ENCODE data around the gene CD177. TPM values are rescaled to one million over a fixed set of nuclear protein-coding genes. Genes with fewer than 3 reads are reported as not detected.
"Not testable (repeated sequence)": the region's sequence is repeated elsewhere in the genome, so short reads cannot be mapped to it uniquely, and the experiment has no call there.

The CD177 gene
- total and polyA plus RNA-seq, 5 donors from 2014 or later, result 0.29 to 0.36 TPM; not detected in 3

GRCh38 chr19:43313711-43314495 lies 39.6 kb upstream of the CD177 start:
- H3K4me3 ChIP-seq (ENCODE audit: low read depth, low read length), result no peak overlapping the region
- no peaks in the 10 kb centered on the region for H3K9me3 ChIP-seq (ENCODE audit: control insufficient read depth in 2 of 2, low read length in 2 of 2)
- no peaks in the 10 kb centered on the region for H3K27me3 ChIP-seq (ENCODE audit: control insufficient read depth, insufficient read depth, low read length)
- Mint-ChIP-seq H3K4me3 (no peak overlapping the region), H3K9me3 (peaks cover 0 to 4% (median 0%) of the 10 kb centered on the region in 7 donors), H3K27ac (no peak overlapping the region), H3K4me1 (no peaks in the 10 kb centered on the region), H3K36me3 (no peaks in the 10 kb centered on the region), H3K27me3 (peaks cover 12% of the 10 kb centered on the region)
- no peak for DNase-seq
- H3K4me1 ChIP-seq (ENCODE audit: control insufficient read depth, insufficient read depth, low read length, poor library complexity, severe bottlenecking), result no peaks in the 10 kb centered on the region
- ATAC-seq (ENCODE audit: low read depth in 2 of 2), result no peak
- H3K27ac ChIP-seq (ENCODE audit: insufficient read depth, low read length, poor library complexity, severe bottlenecking), result no peak overlapping the region
- no peaks in the 10 kb centered on the region for H3K36me3 ChIP-seq (ENCODE audit: control insufficient read depth, insufficient read depth, low read length)

- Histone ChIP-seq H3K36me3 (ENCODE audit: control insufficient read depth, insufficient read depth, low read length) (no peaks in the 10 kb centered on the region), H3K4me3 (ENCODE audit: low read depth, low read length) (no peak overlapping the region), H3K27ac (ENCODE audit: insufficient read depth, low read length, poor library complexity, severe bottlenecking) (no peak overlapping the region), H3K27me3 (ENCODE audit: control insufficient read depth, insufficient read depth, low read length) (no peaks in the 10 kb centered on the region), H3K9me3 (ENCODE audit: control insufficient read depth in 2 of 2, low read length in 2 of 2) (no peaks in the 10 kb centered on the region), H3K4me1 (ENCODE audit: control insufficient read depth, insufficient read depth, low read length, poor library complexity, severe bottlenecking) (no peaks in the 10 kb centered on the region)
- Mint-ChIP-seq H3K4me1 (no peaks in the 10 kb centered on the region), H3K36me3 (no peaks in the 10 kb centered on the region), H3K27me3 (peaks cover 12% of the 10 kb centered on the region), H3K9me3 (peaks cover 0 to 4% (median 0%) of the 10 kb centered on the region in 7 donors), H3K4me3 (no peak overlapping the region), H3K27ac (no peak overlapping the region)
- ATAC-seq (ENCODE audit: low read depth in 2 of 2), result no peak
- no peak for DNase-seq
Measured at GRCh38 chr19:43315851-43316250, 37.6 kb upstream of the CD177 start.

- no peaks in the 10 kb centered on the region for H3K4me1 ChIP-seq (ENCODE audit: control insufficient read depth, insufficient read depth, low read length, poor library complexity, severe bottlenecking)
- Mint-ChIP-seq H3K36me3 (no peaks in the 10 kb centered on the region), H3K9me3 (peaks cover 0 to 4% (median 0%) of the 10 kb centered on the region in 7 donors), H3K4me3 (no peak overlapping the region), H3K27me3 (peaks cover 12% of the 10 kb centered on the region), H3K4me1 (no peaks in the 10 kb centered on the region), H3K27ac (no peak overlapping the region)
- H3K9me3 ChIP-seq (ENCODE audit: control insufficient read depth in 2 of 2, low read length in 2 of 2), result no peaks in the 10 kb centered on the region
- no peak for DNase-seq
- no peak overlapping the region for H3K4me3 ChIP-seq (ENCODE audit: low read depth, low read length)
- no peaks in the 10 kb centered on the region for H3K36me3 ChIP-seq (ENCODE audit: control insufficient read depth, insufficient read depth, low read length)
- no peak for ATAC-seq (ENCODE audit: low read depth in 2 of 2)
- H3K27me3 ChIP-seq (ENCODE audit: control insufficient read depth, insufficient read depth, low read length), result no peaks in the 10 kb centered on the region
- H3K27ac ChIP-seq (ENCODE audit: insufficient read depth, low read length, poor library complexity, severe bottlenecking), result no peak overlapping the region
Measured at GRCh38 chr19:43316591-43317319, 36.7 kb upstream of the CD177 start.

- Histone ChIP-seq H3K36me3 (ENCODE audit: control insufficient read depth, insufficient read depth, low read length) (no peaks in the 10 kb centered on the region), H3K4me3 (ENCODE audit: low read depth, low read length) (no peak overlapping the region), H3K4me1 (ENCODE audit: control insufficient read depth, insufficient read depth, low read length, poor library complexity, severe bottlenecking) (no peaks in the 10 kb centered on the region), H3K27ac (ENCODE audit: insufficient read depth, low read length, poor library complexity, severe bottlenecking) (no peak overlapping the region), H3K27me3 (ENCODE audit: control insufficient read depth, insufficient read depth, low read length) (peaks cover 2% of the 10 kb centered on the region), H3K9me3 (ENCODE audit: control insufficient read depth in 2 of 2, low read length in 2 of 2) (no peaks in the 10 kb centered on the region)
- ATAC-seq (ENCODE audit: low read depth in 2 of 2), result no peak
- H3K4me1 Mint-ChIP-seq, result no peaks in the 10 kb centered on the region
- H3K4me3 Mint-ChIP-seq, result no peak overlapping the region
- H3K36me3 Mint-ChIP-seq, result no peaks in the 10 kb centered on the region
- no peak for DNase-seq
- H3K27me3 Mint-ChIP-seq, result peaks cover 7% of the 10 kb centered on the region
- H3K9me3 Mint-ChIP-seq, result peaks cover 0 to 2% (median 0%) of the 10 kb centered on the region in 7 donors
- H3K27ac Mint-ChIP-seq, result no peak overlapping the region
Measured at GRCh38 chr19:43318203-43318602, 35.3 kb upstream of the CD177 start.

GRCh38 chr19:43318796-43319314 lies 34.6 kb upstream of the CD177 start:
- no peaks in the 10 kb centered on the region for H3K36me3 Mint-ChIP-seq
- DNase-seq (no peak), ATAC-seq (ENCODE audit: low read depth in 2 of 2) (no peak)
- H3K9me3 Mint-ChIP-seq, result peaks cover 0 to 2% (median 0%) of the 10 kb centered on the region in 7 donors
- peaks cover 7% of the 10 kb centered on the region for H3K27me3 Mint-ChIP-seq
- no peaks in the 10 kb centered on the region for H3K36me3 ChIP-seq (ENCODE audit: control insufficient read depth, insufficient read depth, low read length)
- no peak overlapping the region for H3K4me3 ChIP-seq (ENCODE audit: low read depth, low read length)
- H3K27ac Mint-ChIP-seq, result no peak overlapping the region
- no peak overlapping the region for H3K4me3 Mint-ChIP-seq
- H3K4me1 ChIP-seq (ENCODE audit: control insufficient read depth, insufficient read depth, low read length, poor library complexity, severe bottlenecking), result no peaks in the 10 kb centered on the region
- H3K27ac ChIP-seq (ENCODE audit: insufficient read depth, low read length, poor library complexity, severe bottlenecking), result no peak overlapping the region
- peaks cover 2% of the 10 kb centered on the region for H3K27me3 ChIP-seq (ENCODE audit: control insufficient read depth, insufficient read depth, low read length)
- H3K4me1 Mint-ChIP-seq, result no peaks in the 10 kb centered on the region
- no peaks in the 10 kb centered on the region for H3K9me3 ChIP-seq (ENCODE audit: control insufficient read depth in 2 of 2, low read length in 2 of 2)

- H3K36me3 ChIP-seq (ENCODE audit: control insufficient read depth, insufficient read depth, low read length), result no peaks in the 10 kb centered on the region
Measured at GRCh38 chr19:43320546-43320945, 32.9 kb upstream of the CD177 start.

GRCh38 chr19:43326761-43327160 lies 26.7 kb upstream of the CD177 start:
- not testable (repeated sequence) for H3K36me3 Mint-ChIP-seq; H3K36me3 ChIP-seq (ENCODE audit: control insufficient read depth, insufficient read depth, low read length); H3K9me3 Mint-ChIP-seq; H3K4me1 Mint-ChIP-seq; H3K27ac Mint-ChIP-seq; H3K4me3 ChIP-seq (ENCODE audit: low read depth, low read length); H3K27me3 Mint-ChIP-seq; H3K9me3 ChIP-seq (ENCODE audit: control insufficient read depth in 2 of 2, low read length in 2 of 2); H3K4me3 Mint-ChIP-seq; ATAC-seq (ENCODE audit: low read depth in 2 of 2); DNase-seq; H3K27me3 ChIP-seq (ENCODE audit: control insufficient read depth, insufficient read depth, low read length); H3K27ac ChIP-seq (ENCODE audit: insufficient read depth, low read length, poor library complexity, severe bottlenecking); H3K4me1 ChIP-seq (ENCODE audit: control insufficient read depth, insufficient read depth, low read length, poor library complexity, severe bottlenecking)

More at GRCh38 chr19:43320546-43320945, 32.9 kb upstream of the CD177 start:
- Mint-ChIP-seq H3K4me3 (no peak overlapping the region), H3K9me3 (peaks cover 0 to 2% (median 0%) of the 10 kb centered on the region in 7 donors), H3K4me1 (no peaks in the 10 kb centered on the region), H3K27me3 (no peaks in the 10 kb centered on the region), H3K36me3 (no peaks in the 10 kb centered on the region), H3K27ac (no peak overlapping the region)
- Histone ChIP-seq H3K27me3 (ENCODE audit: control insufficient read depth, insufficient read depth, low read length) (peaks cover 2% of the 10 kb centered on the region), H3K4me1 (ENCODE audit: control insufficient read depth, insufficient read depth, low read length, poor library complexity, severe bottlenecking) (no peaks in the 10 kb centered on the region), H3K9me3 (ENCODE audit: control insufficient read depth in 2 of 2, low read length in 2 of 2) (no peaks in the 10 kb centered on the region), H3K27ac (ENCODE audit: insufficient read depth, low read length, poor library complexity, severe bottlenecking) (no peak overlapping the region), H3K4me3 (ENCODE audit: low read depth, low read length) (no peak overlapping the region)
- no peak for DNase-seq
- ATAC-seq (ENCODE audit: low read depth in 2 of 2), result no peak

All from CD4-positive, CD25-positive, alpha-beta regulatory T cell (primary cell).